ENCODE data around the gene ELAVL3. TPM values are rescaled to one million over a fixed set of nuclear protein-coding genes. Genes with fewer than 3 reads are reported as not detected.
A peak's percentile ranks its signal among the peaks of the same experiment; 100 is the strongest.

The ELAVL3 gene
- total RNA-seq, 2 donors from 2014 or later: 0.57 to 1.5 TPM

GRCh38 chr19:11482384-11483050 is 1.7 kb upstream of the ELAVL3 start:
- H3K36me3 ChIP-seq: no peaks in the 10 kb centered on the region
- peaks cover 26% of the 10 kb centered on the region for H3K27me3 ChIP-seq (replicated peaks; ENCODE audit: insufficient read depth)
- WGBS: 3% methylated on average over 37 of the region's 58 CpGs
- H3K4me3 ChIP-seq: peak overlapping the region in 1 of 2 donors; percentile 13
- H3K9me3 ChIP-seq: no peaks in the 10 kb centered on the region
- intact Hi-C loops (cut with DNase I): loop anchor here (5.0 kb wide), 1 partner anchor 190 kb away; no protein-coding TSS in a partner anchor
- peak; percentile 58 for DNase-seq (ENCODE audit: low spot score)
- H3K27ac ChIP-seq: no peak overlapping the region
- H3K4me1 ChIP-seq (replicated peaks): no peaks in the 10 kb centered on the region
- TF ChIP-seq CTCF (IDR thresholded peaks at IDR 0.05): peak; percentile 89 to 98 (median 94)
- TF ChIP-seq POLR2AphosphoS5 (IDR thresholded peaks at IDR 0.05): peak; percentile 32
- TF ChIP-seq POLR2A (IDR thresholded peaks at IDR 0.05): peak; percentile 25

- 4% methylated on average over 50 of the region's 50 CpGs for WGBS
Observed at GRCh38 chr19:11481534-11482383, 913 bp upstream of the ELAVL3 start.

GRCh38 chr19:11479898-11480714 is 740 bp downstream of the ELAVL3 start:
- WGBS: 10% methylated on average over 15 of the region's 86 CpGs
- Histone ChIP-seq H3K27me3 (replicated peaks; ENCODE audit: insufficient read depth) (peaks cover 26% of the 10 kb centered on the region), H3K4me1 (replicated peaks) (no peaks in the 10 kb centered on the region), H3K9me3 (no peaks in the 10 kb centered on the region), H3K36me3 (no peaks in the 10 kb centered on the region), H3K4me3 (no peak overlapping the region), H3K27ac (no peak overlapping the region)
- no peak for DNase-seq (ENCODE audit: low spot score)
- intact Hi-C loops (cut with DNase I): loop anchor here (5.0 kb wide), 1 partner anchor 188 kb away; no protein-coding TSS in a partner anchor
- no peak for TF ChIP-seq POLR2A (IDR thresholded peaks at IDR 0.05)
- no peak for TF ChIP-seq CTCF (IDR thresholded peaks at IDR 0.05)
- TF ChIP-seq POLR2AphosphoS5 (IDR thresholded peaks at IDR 0.05): no peak

More at GRCh38 chr19:11481534-11482383, 913 bp upstream of the ELAVL3 start:
- H3K4me3 ChIP-seq: peak overlapping the region in 1 of 2 donors; percentile 13
- no peaks in the 10 kb centered on the region for H3K4me1 ChIP-seq (replicated peaks)
- H3K27ac ChIP-seq: no peak overlapping the region
- H3K27me3 ChIP-seq (replicated peaks; ENCODE audit: insufficient read depth): peaks cover 26% of the 10 kb centered on the region
- TF ChIP-seq POLR2AphosphoS5 (IDR thresholded peaks at IDR 0.05) (peak; percentile 24), POLR2A (IDR thresholded peaks at IDR 0.05) (no peak), CTCF (IDR thresholded peaks at IDR 0.05) (no peak)
- intact Hi-C loops (cut with DNase I): loop anchor here (5.0 kb wide), 1 partner anchor 189 kb away; no protein-coding TSS in a partner anchor
- DNase-seq (ENCODE audit: low spot score): peak; percentile 21
- no peaks in the 10 kb centered on the region for H3K9me3 ChIP-seq
- no peaks in the 10 kb centered on the region for H3K36me3 ChIP-seq

GRCh38 chr19:11479090-11479897 is 1.6 kb downstream of the ELAVL3 start:
- no peak for DNase-seq (ENCODE audit: low spot score)
- H3K27me3 ChIP-seq (replicated peaks; ENCODE audit: insufficient read depth): peaks cover 26% of the 10 kb centered on the region
- H3K36me3 ChIP-seq: no peaks in the 10 kb centered on the region
- H3K4me1 ChIP-seq (replicated peaks): no peaks in the 10 kb centered on the region
- intact Hi-C loops (cut with DNase I): no loop called here
- H3K9me3 ChIP-seq: no peaks in the 10 kb centered on the region
- TF ChIP-seq POLR2A (IDR thresholded peaks at IDR 0.05) (no peak), POLR2AphosphoS5 (IDR thresholded peaks at IDR 0.05) (no peak), CTCF (IDR thresholded peaks at IDR 0.05) (no peak)
- no peak overlapping the region for H3K4me3 ChIP-seq
- 30% methylated on average over 49 of the region's 62 CpGs for WGBS
- H3K27ac ChIP-seq: no peak overlapping the region
